NCI-H2029 treated with DMSO at 0.1 percent for 48 hours (cell line): ENCODE data around the gene LPA.

Source experiments
- DNase-seq: peaks from one replicate; lab custom pipeline; 2025; lab: John Stamatoyannopoulos, UW

Gene LPA

GRCh38 chr6:160510976-160511617 is 153.0 kb downstream of the LPA start:
- DNase-seq = no peak

GRCh38 chr6:160510199-160510598 is 153.9 kb downstream of the LPA start:
- DNase-seq = no peak

- DNase-seq = no peak
These were observed 154.5 kb downstream of the LPA start for GRCh38 chr6:160509610-160510009.

DNA sequence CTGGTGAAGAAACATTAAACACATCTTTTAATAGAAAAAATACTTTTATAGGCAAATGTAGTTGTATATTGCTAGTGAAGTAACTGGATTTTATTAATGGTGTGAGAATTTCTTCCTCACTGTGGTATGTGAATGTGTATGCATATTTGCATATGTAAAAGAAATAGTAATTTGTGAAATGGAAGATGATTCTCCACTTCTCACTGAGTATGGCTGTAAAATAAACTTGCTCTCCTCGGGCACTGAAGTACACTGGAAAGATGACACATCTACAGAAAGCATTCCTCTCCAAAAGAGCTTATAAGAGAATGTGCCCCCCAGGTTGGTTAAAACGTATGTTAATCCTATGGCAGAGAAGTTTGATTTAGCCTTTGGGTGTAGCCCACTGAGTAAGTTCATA is 155.5 kb downstream of the LPA start:
- no peak for DNase-seq

DNA sequence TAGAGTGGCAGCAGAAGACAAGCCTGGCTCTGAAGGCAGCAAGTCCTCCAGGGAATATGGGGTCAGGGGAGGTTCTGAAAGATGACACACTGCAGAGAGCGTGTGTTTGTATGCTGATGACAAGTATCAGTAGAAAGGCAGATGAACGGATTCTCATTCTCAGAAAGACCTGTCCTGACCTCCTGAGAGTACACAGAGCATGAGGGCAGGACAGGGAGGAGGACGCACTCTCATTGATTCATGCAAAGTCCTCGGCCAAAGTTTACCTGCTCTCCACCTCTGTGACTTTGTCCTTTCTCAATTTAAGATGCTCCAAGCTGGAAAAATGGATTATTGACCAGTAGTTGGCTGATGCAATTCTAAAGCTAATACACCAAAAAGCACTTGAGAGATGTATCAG is 156.7 kb downstream of the LPA start:
- no peak for DNase-seq

GRCh38 chr6:160505970-160506369 is 158.1 kb downstream of the LPA start:
- DNase-seq = no peak

GRCh38 chr6:160500639-160501038 is 163.4 kb downstream of the LPA start:
- no peak for DNase-seq

DNA sequence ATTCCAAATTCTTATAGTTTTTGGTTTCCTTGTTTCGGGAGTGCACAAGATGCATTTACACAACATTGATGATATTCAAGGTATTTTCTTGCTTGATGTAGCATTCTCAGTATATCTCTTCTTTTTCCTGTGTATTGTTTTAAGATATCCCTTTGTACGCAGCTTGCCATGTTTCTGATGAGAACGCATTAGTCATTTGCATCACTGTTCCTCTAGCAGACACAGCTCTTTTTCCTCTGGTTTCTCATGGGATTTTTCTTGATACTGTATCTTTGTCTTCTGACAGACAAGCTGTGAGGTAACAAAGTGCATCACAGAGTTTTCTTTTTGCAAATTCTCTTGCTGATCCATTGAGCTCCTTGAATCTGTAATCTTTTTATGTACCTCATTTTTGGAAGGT is 169.5 kb downstream of the LPA start:
- no peak for DNase-seq

DNA sequence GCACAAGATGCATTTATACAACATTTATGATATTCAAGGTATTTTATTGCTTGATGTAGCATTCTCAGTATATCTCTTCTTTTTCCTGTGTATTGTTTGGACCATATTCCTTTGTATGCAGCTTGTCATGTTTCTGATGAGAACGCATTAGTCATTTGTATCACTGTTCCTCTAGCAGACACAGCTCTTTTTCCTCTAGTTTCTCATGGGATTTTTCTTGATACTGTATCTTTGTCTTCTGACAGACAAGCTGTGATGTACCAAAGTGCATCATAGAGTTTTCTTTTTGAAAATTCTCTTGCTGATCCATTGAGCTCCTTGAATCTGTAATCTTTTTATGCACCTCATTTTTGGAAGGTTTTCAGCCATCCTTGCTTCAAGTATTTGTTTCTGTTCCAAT is 175.0 kb downstream of the LPA start:
- no peak for DNase-seq

DNA sequence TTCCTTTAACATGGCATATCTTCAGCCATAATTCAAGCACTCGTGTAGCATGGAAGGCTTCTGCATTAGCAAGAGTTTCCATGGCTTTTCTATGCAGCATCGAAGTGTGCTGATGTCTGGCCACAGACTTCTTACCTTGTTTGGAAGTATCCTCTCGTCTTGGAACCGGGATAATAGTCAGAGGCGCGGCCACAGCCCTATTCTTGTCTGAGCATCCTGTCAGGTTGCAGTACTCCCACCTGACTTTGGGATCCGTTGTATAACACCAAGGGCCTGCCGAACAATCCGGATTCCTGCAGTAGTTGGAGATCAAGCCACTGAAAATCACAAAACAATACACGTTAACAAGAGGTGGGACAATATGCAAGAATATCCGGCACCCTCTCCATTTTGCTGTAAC is 177.0 kb downstream of the LPA start:
- DNase-seq = no peak
